ENCODE data around the gene ZDHHC14.
"Not testable (repeated sequence)": the region's sequence is repeated elsewhere in the genome, so short reads cannot be mapped to it uniquely, and the experiment has no call there.

ZDHHC14 gene

GRCh38 chr6:157708239-157708638, 327.2 kb downstream of the ZDHHC14 start:
- no peak for DNase-seq

- no peak for DNase-seq
Measured at GRCh38 chr6:157708933-157709332, 327.9 kb downstream of the ZDHHC14 start.

GRCh38 chr6:157709555-157709954, 328.6 kb downstream of the ZDHHC14 start:
- DNase-seq: no peak

- no peak for DNase-seq
Measured at GRCh38 chr6:157710604-157711003, 329.6 kb downstream of the ZDHHC14 start.

- no peak for DNase-seq
Measured at GRCh38 chr6:157711060-157711459, 330.1 kb downstream of the ZDHHC14 start.

GRCh38 chr6:157712585-157713295, 331.8 kb downstream of the ZDHHC14 start:
- no peak for DNase-seq

GRCh38 chr6:157713451-157714152, 332.6 kb downstream of the ZDHHC14 start:
- no peak for DNase-seq

GRCh38 chr6:157714153-157714490, 333.1 kb downstream of the ZDHHC14 start:
- DNase-seq: no peak

- no peak for DNase-seq
Measured at GRCh38 chr6:157715728-157716164, 334.8 kb downstream of the ZDHHC14 start.

- DNase-seq: no peak
Measured at GRCh38 chr6:157716251-157716995, 335.4 kb downstream of the ZDHHC14 start.

GRCh38 chr6:157717340-157717748, 336.4 kb downstream of the ZDHHC14 start:
- no peak for DNase-seq

- no peak for DNase-seq
Measured at GRCh38 chr6:157718503-157719187, 337.7 kb downstream of the ZDHHC14 start.

GRCh38 chr6:157720964-157721363, 340.0 kb downstream of the ZDHHC14 start:
- not testable (repeated sequence) for DNase-seq

- no peak for DNase-seq
Measured at GRCh38 chr6:157721426-157721825, 340.4 kb downstream of the ZDHHC14 start.

GRCh38 chr6:157721830-157722229, 340.8 kb downstream of the ZDHHC14 start:
- no peak for DNase-seq

GRCh38 chr6:157723376-157723775, 342.4 kb downstream of the ZDHHC14 start:
- no peak for DNase-seq

GRCh38 chr6:157724138-157724820, 343.3 kb downstream of the ZDHHC14 start:
- no peak for DNase-seq

- DNase-seq: no peak
Measured at GRCh38 chr6:157724960-157725741, 344.2 kb downstream of the ZDHHC14 start.

- no peak for DNase-seq
Measured at GRCh38 chr6:157725836-157726235, 344.8 kb downstream of the ZDHHC14 start.

GRCh38 chr6:157726892-157727628, 346.1 kb downstream of the ZDHHC14 start:
- no peak for DNase-seq

All from activated gamma-delta T cell (primary cell).